ENCODE data around the gene RAB7B.

DNA sequence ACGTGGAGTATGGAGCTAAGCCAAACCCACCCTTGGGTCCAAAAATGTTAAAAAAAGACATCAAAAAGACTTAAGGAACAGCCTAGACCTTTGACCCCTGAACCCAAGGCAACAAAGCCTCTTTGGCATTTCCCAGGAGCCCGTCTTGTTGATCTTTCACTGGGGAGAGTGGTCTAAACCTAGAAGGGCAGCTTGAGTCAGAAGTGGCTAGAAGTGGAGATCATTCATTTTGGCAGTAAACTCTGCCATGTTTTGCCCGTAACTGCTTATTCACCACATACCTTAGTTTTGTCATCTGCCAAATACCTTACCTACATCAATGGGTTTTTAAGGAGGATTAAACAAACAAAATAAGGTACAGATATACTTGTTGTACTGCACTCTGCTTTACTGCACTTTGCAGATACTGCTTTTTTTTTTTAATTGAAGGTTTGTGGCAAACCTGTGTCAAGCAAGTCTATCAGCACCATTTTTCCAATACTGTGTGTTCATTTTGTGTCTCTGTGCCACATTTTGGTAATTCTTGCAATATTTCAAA is 22.2 kb upstream of the RAB7B start:
- TF ChIP-seq, protein P1, sequence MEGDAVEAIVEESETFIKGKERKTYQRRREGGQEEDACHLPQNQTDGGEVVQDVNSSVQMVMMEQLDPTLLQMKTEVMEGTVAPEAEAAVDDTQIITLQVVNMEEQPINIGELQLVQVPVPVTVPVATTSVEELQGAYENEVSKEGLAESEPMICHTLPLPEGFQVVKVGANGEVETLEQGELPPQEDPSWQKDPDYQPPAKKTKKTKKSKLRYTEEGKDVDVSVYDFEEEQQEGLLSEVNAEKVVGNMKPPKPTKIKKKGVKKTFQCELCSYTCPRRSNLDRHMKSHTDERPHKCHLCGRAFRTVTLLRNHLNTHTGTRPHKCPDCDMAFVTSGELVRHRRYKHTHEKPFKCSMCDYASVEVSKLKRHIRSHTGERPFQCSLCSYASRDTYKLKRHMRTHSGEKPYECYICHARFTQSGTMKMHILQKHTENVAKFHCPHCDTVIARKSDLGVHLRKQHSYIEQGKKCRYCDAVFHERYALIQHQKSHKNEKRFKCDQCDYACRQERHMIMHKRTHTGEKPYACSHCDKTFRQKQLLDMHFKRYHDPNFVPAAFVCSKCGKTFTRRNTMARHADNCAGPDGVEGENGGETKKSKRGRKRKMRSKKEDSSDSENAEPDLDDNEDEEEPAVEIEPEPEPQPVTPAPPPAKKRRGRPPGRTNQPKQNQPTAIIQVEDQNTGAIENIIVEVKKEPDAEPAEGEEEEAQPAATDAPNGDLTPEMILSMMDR (IDR thresholded peaks at IDR 0.05; ENCODE audit: low read length) = no peak
- TF ChIP-seq EZH2 (optimal IDR thresholded peaks at IDR 0.05; ENCODE audit: low read depth, low read length) (no peak), EZH2phosphoT487 (IDR thresholded peaks at IDR 0.05; ENCODE audit: low read length) (no peak)

Measured in MM.1S (cell line).